ENCODE data around the gene FARS2.
A peak's percentile ranks its signal among the peaks of the same experiment; 100 is the strongest.

FARS2 gene

GRCh38 chr6:5471044-5471443 is 209.7 kb downstream of the FARS2 start:
- TF ChIP-seq CTCF (IDR thresholded peaks at IDR 0.05; ENCODE audit: borderline replicate concordance, extremely low read depth, low read length, poor library complexity, severe bottlenecking), result peak; percentile 77
- no peak for TF ChIP-seq EZH2 (IDR thresholded peaks at IDR 0.05; ENCODE audit: borderline replicate concordance, low read depth, low read length, severe bottlenecking)
- Histone ChIP-seq H3K79me2 (ENCODE audit: insufficient read depth, low read length) (no peaks in the 10 kb centered on the region), H3K4me1 (ENCODE audit: insufficient read depth, low read length) (no peaks in the 10 kb centered on the region), H4K20me1 (ENCODE audit: insufficient read depth, low read length) (no peaks in the 10 kb centered on the region; the same call in 1 of the 2 replicates), H3K36me3 (ENCODE audit: insufficient read depth, low read length) (no peaks in the 10 kb centered on the region), H3K4me2 (ENCODE audit: insufficient read depth, low read length) (no peak overlapping the region), H3K4me3 (ENCODE audit: low read depth in 1 of 2, low read length in 2 of 2) (no peak overlapping the region), H3K9me3 (ENCODE audit: insufficient read depth, low read length, severe bottlenecking) (no peaks in the 10 kb centered on the region), H3K27me3 (ENCODE audit: insufficient read depth, low read length, poor library complexity) (no peaks in the 10 kb centered on the region), H2AFZ (ENCODE audit: low read depth, low read length) (no peak overlapping the region), H3K27ac (ENCODE audit: low read length) (no peak overlapping the region), H3K9ac (ENCODE audit: low read depth, low read length) (no peak overlapping the region)
- ATAC-seq (ENCODE audit: insufficient read depth, low read depth) (peak; percentile 89), DNase-seq (peak; percentile 58)

GRCh38 chr6:5471637-5472398 is 210.5 kb downstream of the FARS2 start:
- Histone ChIP-seq H3K4me1 (ENCODE audit: insufficient read depth, low read length) (no peaks in the 10 kb centered on the region), H3K79me2 (ENCODE audit: insufficient read depth, low read length) (no peaks in the 10 kb centered on the region), H3K9ac (ENCODE audit: low read depth, low read length) (no peak overlapping the region), H3K36me3 (ENCODE audit: insufficient read depth, low read length) (no peaks in the 10 kb centered on the region), H4K20me1 (ENCODE audit: insufficient read depth, low read length) (no peaks in the 10 kb centered on the region; the same call in 1 of the 2 replicates), H3K27me3 (ENCODE audit: insufficient read depth, low read length, poor library complexity) (no peaks in the 10 kb centered on the region), H3K9me3 (ENCODE audit: insufficient read depth, low read length, severe bottlenecking) (no peaks in the 10 kb centered on the region), H2AFZ (ENCODE audit: low read depth, low read length) (no peak overlapping the region), H3K4me2 (ENCODE audit: insufficient read depth, low read length) (no peak overlapping the region), H3K4me3 (ENCODE audit: low read depth in 1 of 2, low read length in 2 of 2) (no peak overlapping the region), H3K27ac (ENCODE audit: low read length) (no peak overlapping the region)
- TF ChIP-seq EZH2 (IDR thresholded peaks at IDR 0.05; ENCODE audit: borderline replicate concordance, low read depth, low read length, severe bottlenecking), result no peak
- TF ChIP-seq CTCF (IDR thresholded peaks at IDR 0.05; ENCODE audit: borderline replicate concordance, extremely low read depth, low read length, poor library complexity, severe bottlenecking), result no peak
- ATAC-seq (ENCODE audit: insufficient read depth, low read depth) (peak; percentile 37; the same call in 1 of the 3 replicates), DNase-seq (no peak)

GRCh38 chr6:5472571-5472970 is 211.3 kb downstream of the FARS2 start:
- DNase-seq (no peak), ATAC-seq (ENCODE audit: insufficient read depth, low read depth) (no peak)
- Histone ChIP-seq H3K36me3 (ENCODE audit: insufficient read depth, low read length) (no peaks in the 10 kb centered on the region), H4K20me1 (ENCODE audit: insufficient read depth, low read length) (no peaks in the 10 kb centered on the region; the same call in 1 of the 2 replicates), H3K4me1 (ENCODE audit: insufficient read depth, low read length) (no peaks in the 10 kb centered on the region), H3K27me3 (ENCODE audit: insufficient read depth, low read length, poor library complexity) (no peaks in the 10 kb centered on the region), H3K9ac (ENCODE audit: low read depth, low read length) (no peak overlapping the region), H3K79me2 (ENCODE audit: insufficient read depth, low read length) (no peaks in the 10 kb centered on the region), H3K4me2 (ENCODE audit: insufficient read depth, low read length) (no peak overlapping the region), H3K27ac (ENCODE audit: low read length) (no peak overlapping the region), H2AFZ (ENCODE audit: low read depth, low read length) (no peak overlapping the region), H3K9me3 (ENCODE audit: insufficient read depth, low read length, severe bottlenecking) (no peaks in the 10 kb centered on the region), H3K4me3 (ENCODE audit: low read depth in 1 of 2, low read length in 2 of 2) (no peak overlapping the region)
- TF ChIP-seq EZH2 (IDR thresholded peaks at IDR 0.05; ENCODE audit: borderline replicate concordance, low read depth, low read length, severe bottlenecking), result no peak
- no peak for TF ChIP-seq CTCF (IDR thresholded peaks at IDR 0.05; ENCODE audit: borderline replicate concordance, extremely low read depth, low read length, poor library complexity, severe bottlenecking)
